Endometrial microvascular endothelial cells (primary cell): ENCODE measurements around the gene NPC2. TPM values are rescaled to one million over a fixed set of nuclear protein-coding genes. Genes with fewer than 3 reads are reported as not detected.

Experiments used
- in situ Hi-C: cut with HindIII; loops from 2 replicates; pipeline ENCODE4 v1.10.0; 2017; ENCODE audit warnings: low sequenced_read_pairs, low pct_unique_long_range_greater_than_20kb; ENCODE audit errors: inconsistent ontology term
- total RNA-seq: library from RNA; depleted of rRNA; stranded (reverse); fragments of >200 nt; gene quantifications from one replicate; pipeline ENCODE4 v1.2.3, GENCODE V29; 2015; ENCODE audit errors: inconsistent ontology term

The NPC2 gene
- total RNA-seq, 1 donor from 2014 or later: 942 TPM

GRCh38 chr14:74522740-74523139 lies 29.6 kb upstream of the NPC2 start:
- in situ Hi-C loops: no loop called here

DNA sequence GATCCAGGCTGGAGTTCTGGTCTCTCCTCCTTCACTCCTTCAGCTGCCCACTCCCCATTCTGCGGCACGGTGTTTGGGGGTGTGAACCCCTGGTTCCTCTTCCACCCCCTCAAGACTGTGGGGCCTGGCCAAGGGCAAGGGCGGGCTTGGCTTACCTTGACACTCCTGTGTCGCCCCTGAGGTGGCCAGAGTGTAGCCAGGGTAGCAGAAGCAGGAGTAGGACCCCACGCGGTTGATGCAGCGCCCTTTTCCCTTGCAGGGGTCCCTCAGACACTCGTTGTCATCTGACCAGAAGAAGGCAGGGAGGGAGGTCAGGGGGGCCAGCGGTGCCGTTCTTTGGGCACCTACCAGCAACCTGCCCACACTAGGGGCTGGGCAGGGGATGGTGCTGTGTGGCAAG lies 28.7 kb upstream of the NPC2 start:
- in situ Hi-C loops: no loop called here

GRCh38 chr14:74519316-74520074 lies 26.4 kb upstream of the NPC2 start:
- in situ Hi-C loops: no loop called here

- in situ Hi-C loops: no loop called here
Measured at GRCh38 chr14:74518221-74518620, 25.1 kb upstream of the NPC2 start.

DNA sequence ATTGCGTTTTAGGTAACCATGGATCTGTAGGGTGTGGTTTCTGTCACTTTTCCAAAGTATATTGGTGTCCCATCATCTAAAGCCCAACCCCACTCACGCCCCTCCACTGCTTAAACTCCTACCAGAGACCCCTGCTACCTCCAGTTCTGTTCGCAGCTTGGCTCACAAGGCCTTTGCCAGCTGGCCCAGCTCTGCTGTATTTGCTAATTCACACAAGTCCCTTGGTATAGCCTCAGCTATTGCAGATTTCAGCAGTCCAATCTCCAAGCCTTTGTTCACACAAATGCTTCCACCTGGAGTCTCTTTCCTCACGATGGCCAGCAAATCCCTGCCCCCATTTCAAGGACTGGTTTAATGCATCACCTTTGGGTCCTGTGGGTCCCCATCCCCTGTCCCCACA lies 24.6 kb upstream of the NPC2 start:
- in situ Hi-C loops: no loop called here

GRCh38 chr14:74516451-74517160 lies 23.5 kb upstream of the NPC2 start:
- in situ Hi-C loops: no loop called here

DNA sequence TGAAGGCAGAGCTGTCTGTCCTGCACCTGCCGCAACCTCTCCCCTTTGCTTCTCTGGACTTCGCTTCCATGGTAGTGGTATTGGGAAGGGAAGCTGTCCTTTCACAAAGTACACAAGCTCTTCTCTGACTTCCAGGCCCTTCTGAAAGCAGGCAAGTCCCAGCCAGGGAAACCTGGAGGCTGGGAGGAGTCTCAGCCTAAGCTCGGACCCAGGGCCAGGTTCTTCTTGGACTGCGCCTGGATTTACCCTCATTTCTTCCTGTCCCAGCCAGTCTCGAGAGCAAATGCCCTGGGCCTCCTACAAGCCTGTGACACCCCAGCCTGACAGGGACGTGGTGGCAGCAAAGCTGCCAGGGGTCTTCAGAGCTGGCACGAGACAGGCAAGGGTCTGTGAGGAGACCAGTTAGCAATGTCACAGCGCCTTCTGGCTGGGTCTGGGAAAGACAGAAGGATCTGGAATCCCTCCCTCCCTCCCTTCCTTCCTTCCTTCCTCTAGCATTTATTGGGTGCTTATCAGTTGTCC lies 22.8 kb upstream of the NPC2 start:
- in situ Hi-C loops: no loop called here

DNA sequence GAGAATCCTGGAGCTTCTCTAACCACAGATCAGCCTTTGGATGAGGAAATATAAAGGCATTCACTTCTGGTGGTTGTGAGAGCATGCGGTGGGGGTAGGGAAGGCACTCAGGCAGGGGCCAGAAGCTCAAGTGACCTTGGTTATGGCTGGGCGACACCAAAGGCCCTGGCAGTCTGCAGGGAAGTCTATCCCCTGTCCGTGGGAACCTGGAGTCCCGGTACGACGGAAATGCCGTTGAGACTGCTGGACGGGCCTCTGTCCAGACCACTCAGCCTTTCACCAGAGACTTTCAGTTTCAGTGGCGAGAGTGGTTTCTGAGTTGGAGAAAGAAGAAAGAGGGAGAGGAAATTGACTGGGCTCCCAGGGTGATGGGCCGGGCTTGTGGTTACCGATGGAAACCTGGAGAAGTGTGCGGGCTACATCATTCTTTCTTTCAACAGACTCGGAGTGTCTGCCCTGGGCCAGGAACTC lies 21.4 kb upstream of the NPC2 start:
- in situ Hi-C loops: no loop called here

GRCh38 chr14:74511966-74512830 lies 19.1 kb upstream of the NPC2 start:
- in situ Hi-C loops: no loop called here

DNA sequence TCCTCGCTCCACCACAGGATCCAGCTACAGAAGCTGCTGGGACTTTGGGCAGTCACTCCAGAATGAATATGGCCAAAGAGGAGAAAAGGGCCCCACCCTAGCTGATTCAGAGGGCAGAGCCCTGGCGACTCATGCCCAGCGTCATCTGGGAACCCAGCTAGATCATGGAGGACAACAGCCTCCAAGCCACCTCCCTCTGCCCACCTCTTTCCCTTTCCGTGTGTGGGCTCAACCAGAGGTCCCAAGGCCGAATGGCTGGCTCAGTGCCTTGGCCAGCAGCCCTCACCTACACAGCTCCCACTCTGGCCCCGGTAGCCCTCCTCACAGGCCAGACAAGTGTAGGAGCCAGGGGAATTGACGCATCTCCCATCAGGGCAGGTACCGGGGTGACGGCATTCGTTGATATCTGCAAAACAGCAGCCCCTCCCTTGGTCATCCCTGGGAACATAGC lies 17.9 kb upstream of the NPC2 start:
- in situ Hi-C loops: no loop called here

GRCh38 chr14:74510223-74510931 lies 17.3 kb upstream of the NPC2 start:
- in situ Hi-C loops: no loop called here

DNA sequence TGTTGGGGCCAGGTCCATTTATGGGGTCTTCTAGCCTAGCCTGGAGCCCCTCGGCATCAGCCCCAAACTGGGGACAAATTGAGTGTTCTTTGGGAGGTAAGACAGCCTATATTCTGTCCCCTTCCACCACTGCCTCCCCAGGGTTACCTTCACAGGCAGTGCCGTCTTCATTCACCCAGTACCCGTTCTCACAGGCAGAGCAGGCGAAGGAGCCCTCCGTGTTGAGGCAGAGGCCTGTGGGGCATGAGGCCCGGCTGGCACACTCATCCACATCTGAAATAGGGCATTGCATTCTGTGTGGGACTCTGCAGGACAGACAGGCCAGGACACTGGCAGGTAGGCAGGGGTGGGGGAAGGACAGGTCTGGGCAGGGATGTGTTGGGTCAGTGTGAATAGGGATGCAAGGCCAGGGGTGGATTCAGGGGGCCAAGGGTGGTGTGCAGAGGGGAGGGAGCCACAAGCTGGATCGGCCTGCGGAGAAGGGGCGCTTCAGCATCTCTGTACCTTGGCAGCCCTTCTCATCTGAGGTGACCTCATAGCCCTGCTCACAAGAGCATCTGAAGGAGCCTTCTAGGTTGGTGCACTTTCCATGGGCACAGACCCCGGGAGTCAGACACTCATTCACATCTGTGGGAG lies 16.6 kb upstream of the NPC2 start:
- in situ Hi-C loops: no loop called here

DNA sequence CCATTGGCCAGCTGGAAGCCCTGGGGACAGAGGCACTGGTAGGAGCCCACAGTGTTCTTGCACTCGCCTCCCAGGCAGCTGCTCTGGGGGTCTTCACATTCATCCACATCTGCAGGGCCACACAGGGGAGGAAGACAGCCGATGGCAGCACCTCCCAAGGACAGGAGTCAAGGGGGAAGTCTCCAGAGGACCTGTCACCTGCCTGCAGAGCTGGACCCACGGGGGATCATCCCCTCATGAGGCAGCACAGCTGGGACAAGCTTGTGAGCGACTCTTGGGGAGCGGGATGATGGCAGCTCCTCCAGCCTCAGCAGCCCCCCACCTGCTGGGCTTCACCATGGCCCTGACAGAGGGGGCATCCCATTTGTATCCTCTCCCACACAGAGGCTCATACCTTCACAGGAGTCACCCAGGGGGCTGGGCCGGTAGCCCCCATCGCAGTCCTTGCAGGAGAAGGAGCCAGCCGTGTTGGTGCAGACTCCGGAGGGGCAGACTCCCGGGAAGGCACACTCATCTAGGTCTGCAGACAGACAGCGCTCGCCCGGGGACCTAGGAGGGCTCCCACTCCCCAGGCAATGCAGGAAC lies 15.8 kb upstream of the NPC2 start:
- in situ Hi-C loops: no loop called here

- in situ Hi-C loops: no loop called here
Measured at GRCh38 chr14:74508292-74508731, 15.2 kb upstream of the NPC2 start.

DNA sequence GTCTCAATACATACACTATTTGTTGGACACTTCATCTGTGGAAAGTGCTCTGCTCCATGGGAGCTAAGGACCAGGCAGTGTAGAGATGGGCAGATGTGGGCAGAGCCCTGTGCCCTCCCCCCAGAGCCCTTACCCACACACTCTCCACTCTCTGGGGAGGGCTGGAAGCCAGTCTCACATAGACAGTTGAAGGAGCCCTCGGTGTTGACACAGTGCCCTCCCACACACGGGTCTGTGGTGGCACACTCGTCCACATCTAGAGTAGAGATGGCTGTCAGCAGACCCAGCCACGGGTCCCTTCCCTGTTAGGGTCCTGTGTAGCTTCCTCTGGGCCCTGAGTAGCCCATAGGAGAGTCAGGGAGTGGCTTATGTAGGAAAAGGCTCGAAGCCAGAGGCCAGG lies 14.7 kb upstream of the NPC2 start:
- in situ Hi-C loops: no loop called here

GRCh38 chr14:74507085-74507484 lies 14.0 kb upstream of the NPC2 start:
- in situ Hi-C loops: no loop called here

DNA sequence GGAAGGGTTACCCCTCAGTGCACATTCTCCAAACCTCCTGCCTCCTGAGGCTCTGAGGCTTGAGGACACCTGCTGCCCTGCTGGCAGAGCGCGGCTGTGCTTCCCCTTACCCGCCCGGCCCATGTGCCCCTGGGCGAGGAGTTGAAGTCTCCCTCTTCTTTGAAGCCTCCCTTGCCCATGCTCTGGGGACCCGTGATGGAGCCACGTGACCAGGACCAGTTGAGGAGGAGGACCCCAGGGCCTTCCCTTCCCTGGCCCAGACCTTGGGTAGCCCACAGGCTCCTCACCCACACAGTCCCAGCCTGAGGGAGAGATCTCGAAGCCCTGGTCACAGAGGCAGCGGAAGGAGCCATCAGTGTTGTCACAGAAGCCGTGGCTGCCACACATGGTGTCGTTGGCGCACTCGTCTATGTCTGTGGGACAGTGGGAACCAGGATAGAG lies 13.3 kb upstream of the NPC2 start:
- in situ Hi-C loops: no loop called here

DNA sequence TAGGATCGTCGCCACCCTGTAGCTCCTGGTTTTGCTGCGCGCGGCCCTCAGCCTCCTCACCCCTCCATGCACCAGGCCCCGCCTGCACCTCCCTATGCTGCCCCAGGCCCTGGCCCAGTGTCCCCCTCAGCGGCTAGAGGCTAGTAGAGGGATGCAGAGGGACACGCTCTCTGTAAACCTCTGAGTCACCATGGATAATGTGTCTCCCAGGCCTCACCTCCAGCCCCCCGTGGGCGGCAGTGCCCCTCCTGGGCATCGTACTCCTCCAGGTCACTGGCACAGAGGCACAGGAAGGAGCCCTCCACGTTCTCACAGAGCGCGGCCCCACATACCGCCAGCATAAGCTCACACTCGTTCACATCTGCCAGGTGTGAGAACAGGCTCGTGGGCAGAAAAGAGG lies 12.7 kb upstream of the NPC2 start:
- in situ Hi-C loops: no loop called here
